GM19238 (cell line): ENCODE results near the gene ARHGAP26.
"Not testable (repeated sequence)": the region's sequence is repeated elsewhere in the genome, so short reads cannot be mapped to it uniquely, and the experiment has no call there.

ENCODE experiments used
- DNase-seq: peaks from one replicate; pipeline ENCODE4 v3.0.0; 2011; ENCODE audit warnings: low spot score; ENCODE audit not compliant: insufficient read length

The ARHGAP26 gene

GRCh38 chr5:143078971-143079370 lies 308.8 kb downstream of the ARHGAP26 start:
- DNase-seq, result no peak

- DNase-seq, result no peak
These were observed 310.2 kb downstream of the ARHGAP26 start for GRCh38 chr5:143080407-143080806.

- no peak for DNase-seq
These were observed 310.8 kb downstream of the ARHGAP26 start for GRCh38 chr5:143080982-143081381.

GRCh38 chr5:143083006-143083405 lies 312.8 kb downstream of the ARHGAP26 start:
- no peak for DNase-seq

- no peak for DNase-seq
These were observed 314.2 kb downstream of the ARHGAP26 start for GRCh38 chr5:143084407-143084806.

- no peak for DNase-seq
These were observed 315.2 kb downstream of the ARHGAP26 start for GRCh38 chr5:143085319-143085917.

- DNase-seq, result no peak
These were observed 316.4 kb downstream of the ARHGAP26 start for GRCh38 chr5:143086546-143086907.

GRCh38 chr5:143086908-143087637 lies 316.9 kb downstream of the ARHGAP26 start:
- DNase-seq, result no peak

GRCh38 chr5:143088702-143089101 lies 318.5 kb downstream of the ARHGAP26 start:
- not testable (repeated sequence) for DNase-seq

- DNase-seq, result not testable (repeated sequence)
These were observed 319.9 kb downstream of the ARHGAP26 start for GRCh38 chr5:143090044-143090443.

GRCh38 chr5:143092711-143093451 lies 322.7 kb downstream of the ARHGAP26 start:
- not testable (repeated sequence) for DNase-seq

- no peak for DNase-seq
These were observed 323.4 kb downstream of the ARHGAP26 start for GRCh38 chr5:143093452-143094086.

GRCh38 chr5:143094087-143094521 lies 323.9 kb downstream of the ARHGAP26 start:
- no peak for DNase-seq

- DNase-seq, result not testable (repeated sequence)
These were observed 324.4 kb downstream of the ARHGAP26 start for GRCh38 chr5:143094608-143095007.

- peak; percentile 49 for DNase-seq
These were observed 330.9 kb downstream of the ARHGAP26 start for GRCh38 chr5:143101121-143101520.

GRCh38 chr5:143101725-143102386 lies 331.7 kb downstream of the ARHGAP26 start:
- DNase-seq, result no peak

- no peak for DNase-seq
These were observed 332.2 kb downstream of the ARHGAP26 start for GRCh38 chr5:143102411-143102810.

GRCh38 chr5:143105216-143105905 lies 335.2 kb downstream of the ARHGAP26 start:
- DNase-seq, result no peak

GRCh38 chr5:143106174-143106573 lies 336.0 kb downstream of the ARHGAP26 start:
- no peak for DNase-seq

- DNase-seq, result no peak
These were observed 338.4 kb downstream of the ARHGAP26 start for GRCh38 chr5:143108498-143109128.
